ENCODE measurements around the gene LRP11. TPM values are rescaled to one million over a fixed set of nuclear protein-coding genes. Genes with fewer than 3 reads are reported as not detected.
"Not testable (repeated sequence)": the region's sequence is repeated elsewhere in the genome, so short reads cannot be mapped to it uniquely, and the experiment has no call there.

Gene LRP11
- total and polyA plus RNA-seq, 8 donors: 5.4 to 22.2 (median 15.2) TPM

- ATAC-seq (no peak), FAIRE-seq (no peak), DNase-seq (peak in 1 of 6 donors; percentile 25)
- intact Hi-C loops (cut with DNase I): loop anchor here in 1 of 3 donors (10.0 kb wide), 1 partner anchor 133 kb away; no protein-coding TSS in a partner anchor
- WGBS, 2 donors: 42 to 45% methylated on average over 4 of the region's 4 CpGs
- H3K27me3 ChIP-seq: no peaks in the 10 kb centered on the region
- H3K4me3 ChIP-seq: no peak overlapping the region
- H3K36me3 ChIP-seq: no peaks in the 10 kb centered on the region
- no peak overlapping the region for H3K27ac ChIP-seq
- no peaks in the 10 kb centered on the region for H3K9me3 ChIP-seq
- no peaks in the 10 kb centered on the region for H3K4me1 ChIP-seq
- TF ChIP-seq, protein P1, sequence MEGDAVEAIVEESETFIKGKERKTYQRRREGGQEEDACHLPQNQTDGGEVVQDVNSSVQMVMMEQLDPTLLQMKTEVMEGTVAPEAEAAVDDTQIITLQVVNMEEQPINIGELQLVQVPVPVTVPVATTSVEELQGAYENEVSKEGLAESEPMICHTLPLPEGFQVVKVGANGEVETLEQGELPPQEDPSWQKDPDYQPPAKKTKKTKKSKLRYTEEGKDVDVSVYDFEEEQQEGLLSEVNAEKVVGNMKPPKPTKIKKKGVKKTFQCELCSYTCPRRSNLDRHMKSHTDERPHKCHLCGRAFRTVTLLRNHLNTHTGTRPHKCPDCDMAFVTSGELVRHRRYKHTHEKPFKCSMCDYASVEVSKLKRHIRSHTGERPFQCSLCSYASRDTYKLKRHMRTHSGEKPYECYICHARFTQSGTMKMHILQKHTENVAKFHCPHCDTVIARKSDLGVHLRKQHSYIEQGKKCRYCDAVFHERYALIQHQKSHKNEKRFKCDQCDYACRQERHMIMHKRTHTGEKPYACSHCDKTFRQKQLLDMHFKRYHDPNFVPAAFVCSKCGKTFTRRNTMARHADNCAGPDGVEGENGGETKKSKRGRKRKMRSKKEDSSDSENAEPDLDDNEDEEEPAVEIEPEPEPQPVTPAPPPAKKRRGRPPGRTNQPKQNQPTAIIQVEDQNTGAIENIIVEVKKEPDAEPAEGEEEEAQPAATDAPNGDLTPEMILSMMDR (IDR thresholded peaks at IDR 0.05): no peak
Observed at GRCh38 chr6:149867876-149868640, 3.9 kb upstream of the LRP11 start.

- ATAC-seq (peak; percentile 47 to 75 (median 61)), FAIRE-seq (no peak), DNase-seq (peak in 3 of 6 donors; percentile 44 to 49 (median 45))
- Histone ChIP-seq H3K9me3 (no peaks in the 10 kb centered on the region), H3K27me3 (no peaks in the 10 kb centered on the region), H3K4me3 (peak overlapping the region; percentile 63 to 86 (median 75)), H3K4me1 (peaks cover 0 to 15% (median 2%) of the 10 kb centered on the region in 3 donors), H3K27ac (peak overlapping the region; percentile 94 to 96 (median 94)), H3K36me3 (no peaks in the 10 kb centered on the region)
- TF ChIP-seq, protein P1 (IDR thresholded peaks at IDR 0.05): peak in 3 of 4 donors; percentile 30 to 59 (median 54)
- intact Hi-C loops (cut with DNase I): loop anchor here in 1 of 3 donors (10.0 kb wide), 1 partner anchor 130 kb away; no protein-coding TSS in a partner anchor
- WGBS, 2 donors: 10 to 11% methylated on average over 23 of the region's 23 CpGs
Observed at GRCh38 chr6:149864578-149865535, 698 bp upstream of the LRP11 start.

GRCh38 chr6:149862922-149863697, 1.0 kb downstream of the LRP11 start:
- Histone ChIP-seq H3K27ac (peak overlapping the region; percentile 94 to 96 (median 94)), H3K4me1 (peaks cover 0 to 22% (median 11%) of the 10 kb centered on the region in 3 donors), H3K4me3 (peak overlapping the region; percentile 63 to 86 (median 75)), H3K36me3 (no peaks in the 10 kb centered on the region), H3K27me3 (no peaks in the 10 kb centered on the region), H3K9me3 (no peaks in the 10 kb centered on the region)
- intact Hi-C loops (cut with DNase I): loop anchor here in 1 of 3 donors (10.0 kb wide), 1 partner anchor 128 kb away; no protein-coding TSS in a partner anchor
- WGBS, 2 donors: 1% methylated on average over 51 to 69 of the region's 69 CpGs
- TF ChIP-seq, protein P1 (IDR thresholded peaks at IDR 0.05): no peak
- ATAC-seq (peak; percentile 53 to 72 (median 62)), DNase-seq (peak; percentile 78 to 86 (median 80)), FAIRE-seq (no peak)

DNA sequence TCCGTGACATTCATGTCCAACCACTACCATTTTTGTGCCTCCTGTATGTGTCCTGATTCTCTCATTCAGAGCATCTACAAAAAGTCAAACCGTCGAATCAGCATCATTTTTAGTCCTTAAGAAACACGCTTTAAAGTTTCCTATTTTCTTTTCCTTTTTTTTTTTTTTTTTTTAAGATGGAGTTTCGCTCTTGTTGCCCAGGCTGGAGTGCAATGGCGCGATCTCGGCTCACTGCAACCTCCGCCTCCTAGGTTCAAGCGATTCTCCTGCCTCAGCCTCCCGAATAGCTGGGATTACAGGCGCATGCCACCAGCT, 1.8 kb downstream of the LRP11 start:
- Histone ChIP-seq H3K27ac (peak overlapping the region in 3 of 4 donors; percentile 94 to 96 (median 95)), H3K4me1 (peaks cover 0 to 22% (median 11%) of the 10 kb centered on the region in 3 donors), H3K4me3 (peak overlapping the region in 3 of 4 donors; percentile 73 to 86 (median 77))
- H3K36me3 ChIP-seq, FAIRE-seq, ATAC-seq, H3K9me3 ChIP-seq, DNase-seq, H3K27me3 ChIP-seq: not testable (repeated sequence)
- intact Hi-C loops (cut with DNase I): loop anchor here in 1 of 3 donors (10.0 kb wide), 1 partner anchor 128 kb away; no protein-coding TSS in a partner anchor
- WGBS, 2 donors: 63 to 73% methylated on average over 8 to 9 of the region's 12 CpGs

Data from pancreas (tissue), 10 donors.